ENCODE results near the gene LRIT1. TPM values are rescaled to one million over a fixed set of nuclear protein-coding genes. Genes with fewer than 3 reads are reported as not detected.

The LRIT1 gene
- total RNA-seq, 1 experiment from 2014 or later: not detected

- Histone ChIP-seq H2AFZ (ENCODE audit: low read depth, low read length, poor library complexity, severe bottlenecking) (no peak overlapping the region), H4K20me1 (ENCODE audit: insufficient read depth) (no peaks in the 10 kb centered on the region), H3K27ac (ENCODE audit: low read depth, low read length) (no peak overlapping the region), H3K4me3 (replicated peaks in 1 of 2; ENCODE audit: low read depth in 1 of 2, low read length in 2 of 2) (no peak overlapping the region), H3K9ac (ENCODE audit: low read length) (no peak overlapping the region), H3K9me2 (ENCODE audit: insufficient read depth) (no peaks in the 10 kb centered on the region), H3K9me3 (ENCODE audit: control insufficient read depth in 1 of 2, insufficient read depth in 1 of 2, low read depth in 1 of 2, low read length in 2 of 2) (no peaks in the 10 kb centered on the region), H3K4me2 (ENCODE audit: low read length) (no peak overlapping the region), H3K79me2 (ENCODE audit: insufficient read depth, low read length) (no peaks in the 10 kb centered on the region), H3K36me3 (ENCODE audit: control insufficient read depth in 1 of 2, insufficient read depth in 2 of 2, low read length in 2 of 2) (no peaks in the 10 kb centered on the region), H3K4me1 (ENCODE audit: control insufficient read depth in 1 of 2, insufficient read depth in 2 of 2, low read length in 2 of 2) (peaks cover 0 to 14% of the 10 kb centered on the region in 2 experiments; a peak in 2 of 4 replicates), H3K27me3 (ENCODE audit: insufficient read depth, low read length) (no peaks in the 10 kb centered on the region)
- intact Hi-C loops (cut with micrococcal nuclease): loop anchor here (1.0 to 10.0 kb wide), 5 partner anchors 111 to 451 kb away; no protein-coding TSS in a partner anchor
- BruUV-seq (replicated peaks): no TSS peak
- TF ChIP-seq ELF1 (IDR thresholded peaks at IDR 0.05; ENCODE audit: borderline replicate concordance, low read depth): no peak
- no peak for TF ChIP-seq ZNF274 (IDR thresholded peaks at IDR 0.05; ENCODE audit: low read depth, low read length)
- no peak for TF ChIP-seq CBX3 (IDR thresholded peaks at IDR 0.05; ENCODE audit: low read depth)
- TF ChIP-seq POLR2A (IDR thresholded peaks at IDR 0.05; ENCODE audit: borderline replicate concordance, extremely low read depth, insufficient read depth, insufficient read length): no peak
- TF ChIP-seq CTCF (IDR thresholded peaks at IDR 0.05 in 2 of 3, conservative IDR thresholded peaks at IDR 0.05 in 1 of 3; ENCODE audit: borderline replicate concordance in 1 of 3, insufficient read depth in 1 of 3, low read depth in 2 of 3, low read length in 2 of 3): no peak
- TF ChIP-seq EZH2phosphoT487 (IDR thresholded peaks at IDR 0.05; ENCODE audit: borderline replicate concordance): no peak
- ATAC-seq (no peak), DNase-seq (ENCODE audit: low read depth, low spot score) (no peak)
- ChIA-PET RAD21 (ENCODE audit: low non-redundant PET in 1 of 2, low total read pairs in 2 of 2, uncharacterized antibody in 2 of 2, unreplicated experiment in 2 of 2) (no interaction called here), POLR2A (no interaction called here), CTCF (interaction anchor here (1.2 to 10.1 kb wide), 2 partner anchors 76 to 274 kb away, joined by 3 to 268 read pairs; no protein-coding TSS in a partner anchor)
Measured at GRCh38 chr10:84263716-84264115, 22.4 kb upstream of the LRIT1 start.

Measured in HCT116 (cell line).